GM12872 (cell line): ENCODE measurements around the gene MVP.

Experiments used
- TF ChIP-seq, protein P1 (sequence below): IDR thresholded peaks from 3 replicates; pipeline ENCODE4 v1.5.1; 2011; ENCODE audit warnings: low read depth, mild to moderate bottlenecking, low read length, moderate library complexity; ENCODE audit not compliant: insufficient read depth

The MVP gene

DNA sequence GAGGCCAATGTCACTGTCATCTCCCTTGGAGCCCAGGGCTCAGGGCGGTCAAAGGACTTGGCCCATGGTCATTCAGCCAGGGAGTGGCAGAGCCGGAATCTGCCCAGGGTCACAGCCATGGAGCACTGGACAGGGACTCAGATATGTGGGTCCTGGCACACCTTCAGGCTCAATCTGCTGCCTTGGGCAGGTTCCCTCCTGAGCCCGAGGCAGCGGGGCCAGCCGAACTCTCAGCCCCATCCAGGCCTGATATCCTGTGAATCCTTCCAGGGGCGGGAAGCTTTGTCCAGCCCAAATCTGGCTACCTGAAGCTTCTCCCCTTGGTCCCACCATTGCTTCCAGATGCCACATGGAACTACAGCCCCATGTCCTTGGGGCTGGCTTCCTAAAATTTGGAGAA, 54.9 kb downstream of the MVP start:
- TF ChIP-seq, protein P1, sequence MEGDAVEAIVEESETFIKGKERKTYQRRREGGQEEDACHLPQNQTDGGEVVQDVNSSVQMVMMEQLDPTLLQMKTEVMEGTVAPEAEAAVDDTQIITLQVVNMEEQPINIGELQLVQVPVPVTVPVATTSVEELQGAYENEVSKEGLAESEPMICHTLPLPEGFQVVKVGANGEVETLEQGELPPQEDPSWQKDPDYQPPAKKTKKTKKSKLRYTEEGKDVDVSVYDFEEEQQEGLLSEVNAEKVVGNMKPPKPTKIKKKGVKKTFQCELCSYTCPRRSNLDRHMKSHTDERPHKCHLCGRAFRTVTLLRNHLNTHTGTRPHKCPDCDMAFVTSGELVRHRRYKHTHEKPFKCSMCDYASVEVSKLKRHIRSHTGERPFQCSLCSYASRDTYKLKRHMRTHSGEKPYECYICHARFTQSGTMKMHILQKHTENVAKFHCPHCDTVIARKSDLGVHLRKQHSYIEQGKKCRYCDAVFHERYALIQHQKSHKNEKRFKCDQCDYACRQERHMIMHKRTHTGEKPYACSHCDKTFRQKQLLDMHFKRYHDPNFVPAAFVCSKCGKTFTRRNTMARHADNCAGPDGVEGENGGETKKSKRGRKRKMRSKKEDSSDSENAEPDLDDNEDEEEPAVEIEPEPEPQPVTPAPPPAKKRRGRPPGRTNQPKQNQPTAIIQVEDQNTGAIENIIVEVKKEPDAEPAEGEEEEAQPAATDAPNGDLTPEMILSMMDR = no peak

DNA sequence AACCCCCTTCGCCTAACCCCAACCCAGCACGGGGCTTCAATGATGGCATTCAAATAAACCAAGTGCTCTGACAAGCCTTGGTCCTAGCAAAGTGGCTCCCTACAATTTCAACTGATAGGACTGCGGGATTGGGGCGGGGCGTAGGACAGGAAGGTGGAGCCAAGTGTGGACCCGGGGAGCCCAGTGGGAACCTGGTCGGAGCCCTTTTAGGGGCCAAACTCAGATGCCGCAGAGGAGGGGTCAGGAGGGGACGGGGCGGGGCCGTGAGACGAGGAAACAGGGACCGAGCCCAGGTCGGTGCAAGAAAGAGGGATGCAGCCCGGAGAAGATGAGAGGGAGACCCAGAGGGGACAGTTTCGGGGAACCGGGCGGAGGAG, 55.9 kb downstream of the MVP start:
- TF ChIP-seq, protein P1 = no peak

DNA sequence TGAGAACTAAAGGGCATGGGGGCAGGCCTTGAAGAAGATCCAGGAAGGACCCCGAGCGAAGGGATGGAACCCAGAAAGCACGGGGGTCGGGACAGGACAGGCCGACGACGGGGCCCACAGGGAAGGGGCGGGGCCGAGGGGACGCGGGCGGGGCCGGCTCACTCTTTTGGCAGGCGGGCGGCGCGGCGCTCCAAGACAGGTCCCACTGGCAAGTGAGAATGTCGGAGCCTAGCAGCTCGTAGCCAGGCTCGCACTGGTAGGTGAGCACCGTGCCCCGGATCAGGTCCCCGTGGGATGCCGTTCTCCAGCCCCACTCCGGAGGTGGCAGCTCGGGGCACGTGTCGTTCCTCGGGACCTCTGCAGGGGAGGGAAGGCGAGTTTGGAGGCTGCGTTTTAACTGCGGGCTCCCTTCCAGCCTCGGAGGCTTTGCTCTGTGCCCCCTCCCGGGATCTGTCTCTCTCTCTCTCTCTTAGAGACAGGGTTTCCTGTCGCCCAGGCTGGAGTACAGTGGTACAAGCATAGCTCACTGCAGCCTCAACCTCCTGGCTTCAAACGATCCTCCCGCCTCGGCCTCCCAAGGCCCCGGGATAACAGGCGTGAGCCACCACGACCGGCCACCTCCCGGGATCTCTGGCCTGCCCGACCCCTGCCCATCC, 56.5 kb downstream of the MVP start:
- TF ChIP-seq, protein P1 = no peak

DNA sequence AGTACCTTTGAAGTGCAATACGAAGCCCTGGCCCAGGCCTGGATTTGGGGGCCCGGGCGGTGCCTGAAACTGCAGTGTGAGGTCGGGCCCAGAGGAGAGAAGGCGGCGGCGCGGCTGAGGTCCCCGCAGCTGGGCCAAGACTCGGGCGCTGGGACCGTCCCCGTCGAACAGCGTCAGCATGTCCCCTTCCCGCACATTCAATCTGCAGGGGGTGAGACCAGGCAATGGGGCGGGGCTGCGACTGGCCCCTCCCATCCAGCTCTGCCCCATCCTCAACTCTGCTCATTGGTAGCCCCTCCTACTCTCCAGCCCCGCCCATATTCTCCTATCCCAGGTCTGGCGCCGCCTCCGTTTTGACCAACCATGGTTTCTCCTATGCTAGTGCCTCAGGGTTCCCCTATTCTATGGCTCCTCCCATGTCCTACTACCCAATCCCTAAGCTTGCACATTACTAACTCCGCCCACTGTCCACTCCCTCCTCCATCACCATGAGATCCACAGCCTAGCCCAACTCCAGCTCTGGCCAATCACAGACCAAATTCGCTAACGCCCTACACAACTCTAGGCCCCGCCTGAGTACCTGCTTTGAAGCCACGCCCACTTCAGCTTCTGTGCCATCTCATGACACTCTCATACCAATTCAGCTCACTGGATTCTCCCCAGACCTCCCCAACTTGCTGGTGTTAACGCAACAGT, 57.2 kb downstream of the MVP start:
- TF ChIP-seq, protein P1 = no peak

DNA sequence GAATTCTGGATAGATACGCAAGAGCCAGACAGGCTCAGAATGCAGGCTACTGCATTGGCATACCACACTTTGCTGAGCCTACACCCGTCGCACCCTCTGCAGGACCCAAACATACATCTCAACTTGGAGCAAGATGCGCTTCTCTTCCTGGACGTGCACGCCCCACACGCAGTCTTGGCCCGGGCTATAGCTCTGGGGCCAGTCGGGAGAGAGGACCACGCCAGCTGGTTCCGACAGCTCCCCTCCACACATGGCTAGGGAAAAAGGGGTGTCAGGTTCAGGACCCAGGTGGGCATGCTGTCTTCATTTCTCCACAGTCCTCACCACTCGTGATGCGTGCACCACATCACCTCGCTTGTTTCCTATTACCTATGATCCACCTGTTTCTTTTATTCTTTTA, 57.9 kb downstream of the MVP start:
- TF ChIP-seq, protein P1 = no peak

DNA sequence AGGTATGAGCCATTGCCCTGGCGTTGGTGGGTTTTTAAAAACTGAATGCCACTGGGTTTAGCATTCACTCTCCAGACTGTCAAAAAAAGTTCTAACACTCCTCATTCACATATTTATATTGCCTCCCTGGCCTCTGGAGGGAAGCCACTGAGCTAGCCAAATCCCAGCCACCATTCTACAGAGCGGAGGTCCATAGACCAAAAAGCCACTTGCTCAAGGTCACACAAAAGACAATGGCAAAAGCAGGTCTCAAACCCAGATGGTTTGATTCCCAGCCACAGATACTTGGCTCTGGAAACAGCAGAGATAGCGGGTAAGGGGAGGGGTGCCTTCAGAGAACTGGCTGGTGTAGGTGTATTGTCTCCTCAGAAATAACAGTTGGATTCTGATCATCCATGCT, 60.8 kb downstream of the MVP start:
- TF ChIP-seq, protein P1 = no peak

DNA sequence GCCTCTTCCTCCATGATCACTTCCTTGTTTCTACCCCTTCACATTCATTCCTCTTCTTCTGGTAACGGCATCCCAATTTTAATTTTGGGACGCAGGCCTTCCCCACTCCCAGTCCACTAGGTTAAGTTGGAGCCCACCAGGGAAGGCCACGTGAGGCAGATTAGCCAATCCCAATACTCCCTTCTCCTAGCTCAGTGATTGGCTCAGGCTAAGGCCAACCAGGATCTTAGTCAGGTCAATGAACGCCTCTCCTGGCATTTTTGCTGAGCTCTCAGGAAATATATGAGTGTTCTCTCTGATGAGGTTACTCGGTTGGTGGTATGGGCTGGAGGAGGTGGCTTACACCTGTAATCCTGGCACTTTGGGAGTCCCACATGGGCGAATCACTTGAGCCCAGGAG, 63.7 kb downstream of the MVP start:
- TF ChIP-seq, protein P1 = no peak
